Transverse colon (tissue), 4 donors: ENCODE measurements around the gene COL1A1. TPM values are rescaled to one million over a fixed set of nuclear protein-coding genes. Genes with fewer than 3 reads are reported as not detected.

Experiments used
- DNase-seq: peaks from one replicate; pipeline ENCODE4 v3.0.0-alpha.2; 2019
- H3K27ac ChIP-seq, 4 donors: fragments of 200-600 bp; sonication (generic); 2 replicates each; pipeline ENCODE4 v1.5.1; 2016 to 2018; ENCODE audit warnings: inconsistent platforms in 4 of 4
- H3K27me3 ChIP-seq: fragments of 200-600 bp; sonication (generic); 2 replicates; pipeline ENCODE4 v1.5.1; 2017; ENCODE audit warnings: inconsistent platforms
- H3K36me3 ChIP-seq, 4 donors: fragments of 200-600 bp; sonication (generic); 2 replicates each; pipeline ENCODE4 v1.5.1; 2017 to 2019; ENCODE audit warnings: inconsistent platforms in 4 of 4
- H3K4me1 ChIP-seq, 4 donors: fragments of 200-600 bp; sonication (generic); 2 replicates each; pipeline ENCODE4 v1.5.1; 2017 to 2020; ENCODE audit warnings: inconsistent platforms in 4 of 4
- H3K4me3 ChIP-seq, 4 donors: fragments of 200-600 bp; sonication (generic); 1 replicate in 1 of 4; 2 replicates in 3 of 4; pipeline versions ENCODE4 v1.5.1 to v1.6.1; 2017 to 2019; ENCODE audit warnings: inconsistent platforms in 4 of 4
- H3K9me3 ChIP-seq, 2 donors: fragments of 200-600 bp; sonication (generic); 2 replicates each; pipeline ENCODE4 v1.5.1; 2017 to 2019; ENCODE audit warnings: inconsistent platforms in 2 of 2
- EP300 ChIP-seq: sonication (generic); formaldehyde crosslinking; IDR thresholded peaks from one replicate; pipeline ENCODE4 v1.6.1; 2017; ENCODE audit warnings: antibody characterized with exemption, low read depth
- POLR2A ChIP-seq: fragments of 450-650 bp; IDR thresholded peaks from one replicate; pipeline ENCODE4 v1.6.1; 2016; ENCODE audit warnings: antibody characterized with exemption, mild to moderate bottlenecking, moderate library complexity
- POLR2AphosphoS5 ChIP-seq, 3 donors: sonication (generic); formaldehyde crosslinking; IDR thresholded peaks; one replicate each; pipeline ENCODE4 v1.6.1; 2016; ENCODE audit warnings: antibody characterized with exemption in 3 of 3
- WGBS, 2 donors: methylation state at CpG; one replicate each; pipeline ENCODE4 v1.1.5; 2018; ENCODE audit warnings: low coverage in 1 of 2; 5-methylcytosine and 5-hydroxymethylcytosine counted together
- in situ Hi-C, 4 donors: fragments of 200-750 bp; cut with MboI; loops; one replicate each; pipeline versions ENCODE4 v1.15.0 to v1.15.1; 2017; ENCODE audit warnings: low sequenced_read_pairs in 3 of 4, low pct_ligation_motif_present in 1 of 4, low pct_unique_long_range_greater_than_20kb in 1 of 4
- intact Hi-C: fragments of 100-400 bp; cut with DNase I; formaldehyde crosslinking; loops from one replicate; pipeline ENCODE4 v1.15.1; 2023; ENCODE audit warnings: low total_unique reads
- total RNA-seq, 4 donors: library from RNA; depleted of rRNA; stranded (reverse); fragments of >200 nt; gene quantifications; one replicate each; pipeline ENCODE4 v1.1.0, GENCODE V29; 2016
- TF ChIP-seq, protein P1 (sequence below), 5 experiments: fragments of 200-600 bp in 3 of 5; fragments of 450-650 bp in 2 of 5; sonication (generic) in 3 of 5; IDR thresholded peaks; 1 replicate in 2 of 5; 2 replicates in 3 of 5; pipeline ENCODE4 v1.5.1; 2016 to 2017; ENCODE audit warnings: antibody characterized with exemption in 5 of 5, inconsistent platforms in 3 of 5, mild to moderate bottlenecking in 2 of 5, moderate library complexity in 1 of 5

Gene COL1A1
- total RNA-seq, 4 donors from 2014 or later = 13.0 to 210 (median 79.8) TPM

DNA sequence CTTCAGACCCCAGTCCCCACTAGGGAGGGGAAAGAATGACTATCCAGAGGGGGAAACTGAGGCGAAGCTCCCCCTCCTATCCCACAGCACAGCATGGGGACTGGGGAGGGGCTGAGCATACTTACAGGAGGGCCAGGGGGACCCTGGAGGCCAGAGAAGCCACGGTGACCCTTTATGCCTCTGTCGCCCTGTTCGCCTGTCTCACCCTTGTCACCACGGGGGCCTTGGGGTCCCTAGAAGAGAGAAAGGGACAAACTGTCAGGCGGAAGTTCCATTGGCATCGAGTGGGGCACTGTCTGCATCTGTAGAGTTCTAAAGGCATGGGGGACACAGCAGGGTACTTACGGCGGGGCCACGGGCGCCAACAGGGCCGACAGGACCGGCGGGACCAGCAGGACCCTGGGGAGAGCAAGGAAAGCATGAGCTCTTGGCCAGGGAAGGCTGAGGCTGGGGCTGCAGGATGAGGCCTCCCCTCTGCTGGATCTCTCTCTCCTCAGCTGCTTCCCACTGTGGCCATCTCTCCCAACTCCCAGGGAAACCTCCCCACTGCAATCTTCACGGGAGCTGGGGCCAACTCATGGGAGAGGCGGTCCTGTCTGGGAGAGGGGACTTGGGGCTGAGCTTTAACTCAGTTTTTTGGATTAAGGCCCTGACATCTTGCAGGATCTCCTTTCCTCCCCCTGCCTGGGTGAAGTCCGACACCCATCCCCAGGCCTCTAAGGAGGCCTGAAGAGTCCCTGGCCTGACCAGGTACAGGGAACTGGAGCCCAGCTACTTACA, 13.5 kb downstream of the COL1A1 start:
- H3K36me3 ChIP-seq = peaks cover 0 to 14% (median 2%) of the 10 kb centered on the region in 4 donors
- intact Hi-C loops (no loop called here), in situ Hi-C loops (no loop called here)
- peak overlapping the region in 2 of 4 donors; percentile 17 to 83 for H3K27ac ChIP-seq
- H3K9me3 ChIP-seq = no peaks in the 10 kb centered on the region
- 85% methylated on average over 16 of the region's 17 CpGs; no CpG with 5 or more reads in 1 of the 2 donors for WGBS, 2 donors
- DNase-seq = no peak
- peaks cover 0 to 20% (median 6%) of the 10 kb centered on the region in 4 donors for H3K4me1 ChIP-seq
- H3K27me3 ChIP-seq = no peaks in the 10 kb centered on the region
- TF ChIP-seq POLR2A (no peak), POLR2AphosphoS5 (IDR thresholded peaks at IDR 0.05) (no peak), EP300 (no peak)
- TF ChIP-seq, protein P1, sequence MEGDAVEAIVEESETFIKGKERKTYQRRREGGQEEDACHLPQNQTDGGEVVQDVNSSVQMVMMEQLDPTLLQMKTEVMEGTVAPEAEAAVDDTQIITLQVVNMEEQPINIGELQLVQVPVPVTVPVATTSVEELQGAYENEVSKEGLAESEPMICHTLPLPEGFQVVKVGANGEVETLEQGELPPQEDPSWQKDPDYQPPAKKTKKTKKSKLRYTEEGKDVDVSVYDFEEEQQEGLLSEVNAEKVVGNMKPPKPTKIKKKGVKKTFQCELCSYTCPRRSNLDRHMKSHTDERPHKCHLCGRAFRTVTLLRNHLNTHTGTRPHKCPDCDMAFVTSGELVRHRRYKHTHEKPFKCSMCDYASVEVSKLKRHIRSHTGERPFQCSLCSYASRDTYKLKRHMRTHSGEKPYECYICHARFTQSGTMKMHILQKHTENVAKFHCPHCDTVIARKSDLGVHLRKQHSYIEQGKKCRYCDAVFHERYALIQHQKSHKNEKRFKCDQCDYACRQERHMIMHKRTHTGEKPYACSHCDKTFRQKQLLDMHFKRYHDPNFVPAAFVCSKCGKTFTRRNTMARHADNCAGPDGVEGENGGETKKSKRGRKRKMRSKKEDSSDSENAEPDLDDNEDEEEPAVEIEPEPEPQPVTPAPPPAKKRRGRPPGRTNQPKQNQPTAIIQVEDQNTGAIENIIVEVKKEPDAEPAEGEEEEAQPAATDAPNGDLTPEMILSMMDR (IDR thresholded peaks at IDR 0.05) = no peak
- H3K4me3 ChIP-seq = no peak overlapping the region

GRCh38 chr17:50187394-50187725, 14.1 kb downstream of the COL1A1 start:
- H3K4me3 ChIP-seq = no peak overlapping the region
- TF ChIP-seq, protein P1 (IDR thresholded peaks at IDR 0.05) = no peak
- TF ChIP-seq POLR2A = no peak
- no peak for TF ChIP-seq POLR2AphosphoS5 (IDR thresholded peaks at IDR 0.05)
- TF ChIP-seq EP300 = no peak
- H3K27me3 ChIP-seq = no peaks in the 10 kb centered on the region
- no peak for DNase-seq
- no peaks in the 10 kb centered on the region for H3K9me3 ChIP-seq
- peak overlapping the region; percentile 6 to 83 (median 14) for H3K27ac ChIP-seq
- H3K36me3 ChIP-seq = peaks cover 0 to 12% (median 0%) of the 10 kb centered on the region in 4 donors
- in situ Hi-C loops (no loop called here), intact Hi-C loops (no loop called here)
- H3K4me1 ChIP-seq = peaks cover 0 to 20% (median 6%) of the 10 kb centered on the region in 4 donors
- 60 to 66% methylated on average over 1 to 4 of the region's 4 CpGs for WGBS, 2 donors

- Histone ChIP-seq H3K9me3 (no peaks in the 10 kb centered on the region), H3K4me3 (no peak overlapping the region), H3K4me1 (peaks cover 0 to 20% (median 6%) of the 10 kb centered on the region in 4 donors), H3K27me3 (no peaks in the 10 kb centered on the region), H3K27ac (peak overlapping the region; percentile 6 to 83 (median 14)), H3K36me3 (peaks cover 0 to 12% (median 0%) of the 10 kb centered on the region in 4 donors)
- TF ChIP-seq, protein P1 (IDR thresholded peaks at IDR 0.05) = no peak
- TF ChIP-seq EP300 = no peak
- TF ChIP-seq POLR2AphosphoS5 (IDR thresholded peaks at IDR 0.05) = no peak
- TF ChIP-seq POLR2A = no peak
- no peak for DNase-seq
- 58 to 78% methylated on average over 3 to 24 of the region's 24 CpGs for WGBS, 2 donors
- intact Hi-C loops (no loop called here), in situ Hi-C loops (no loop called here)
Measured at GRCh38 chr17:50186661-50187393, 14.6 kb downstream of the COL1A1 start.
